Activated naive CD8-positive, alpha-beta T cell treated with anti-CD3 and anti-CD28 coated beads, Interleukin-2, amount 50 U/mL, for 16 hours (primary cell): Measurements from ENCODE around the gene CRYAA.
"Not testable (repeated sequence)": the region's sequence is repeated elsewhere in the genome, so short reads cannot be mapped to it uniquely, and the experiment has no call there.

ENCODE experiments used
- DNase-seq: peaks from one replicate; pipeline ENCODE4 v3.0.0-alpha.2; 2020; ENCODE audit warnings: low read depth, low spot score

The CRYAA gene

GRCh38 chr21:43177043-43177906 lies 8.5 kb downstream of the CRYAA start:
- not testable (repeated sequence) for DNase-seq

GRCh38 chr21:43178175-43178826 lies 9.5 kb downstream of the CRYAA start:
- not testable (repeated sequence) for DNase-seq

GRCh38 chr21:43181033-43181432 lies 12.2 kb downstream of the CRYAA start:
- DNase-seq: not testable (repeated sequence)

GRCh38 chr21:43187268-43187667 lies 18.5 kb downstream of the CRYAA start:
- DNase-seq: not testable (repeated sequence)

- DNase-seq: no peak
These were observed 18.9 kb downstream of the CRYAA start for GRCh38 chr21:43187715-43188114.

- DNase-seq: no peak
These were observed 19.4 kb downstream of the CRYAA start for GRCh38 chr21:43188181-43188580.

- DNase-seq: no peak
These were observed 19.9 kb downstream of the CRYAA start for GRCh38 chr21:43188592-43189210.

- DNase-seq: no peak
These were observed 21.1 kb downstream of the CRYAA start for GRCh38 chr21:43189936-43190335.

GRCh38 chr21:43190544-43190943 lies 21.7 kb downstream of the CRYAA start:
- DNase-seq: no peak

- DNase-seq: no peak
These were observed 22.1 kb downstream of the CRYAA start for GRCh38 chr21:43190951-43191350.

GRCh38 chr21:43191521-43191920 lies 22.7 kb downstream of the CRYAA start:
- no peak for DNase-seq

- DNase-seq: no peak
These were observed 23.2 kb downstream of the CRYAA start for GRCh38 chr21:43191971-43192370.

- DNase-seq: no peak
These were observed 23.8 kb downstream of the CRYAA start for GRCh38 chr21:43192501-43193081.

- no peak for DNase-seq
These were observed 24.4 kb downstream of the CRYAA start for GRCh38 chr21:43193088-43193650.

- DNase-seq: no peak
These were observed 25.0 kb downstream of the CRYAA start for GRCh38 chr21:43193651-43194302.

- no peak for DNase-seq
These were observed 25.7 kb downstream of the CRYAA start for GRCh38 chr21:43194303-43195120.

- no peak for DNase-seq
These were observed 26.6 kb downstream of the CRYAA start for GRCh38 chr21:43195121-43196021.

- DNase-seq: no peak
These were observed 28.0 kb downstream of the CRYAA start for GRCh38 chr21:43196826-43197225.

- no peak for DNase-seq
These were observed 29.6 kb downstream of the CRYAA start for GRCh38 chr21:43198376-43198775.
